ENCODE results near the gene UBE2F.

DNA sequence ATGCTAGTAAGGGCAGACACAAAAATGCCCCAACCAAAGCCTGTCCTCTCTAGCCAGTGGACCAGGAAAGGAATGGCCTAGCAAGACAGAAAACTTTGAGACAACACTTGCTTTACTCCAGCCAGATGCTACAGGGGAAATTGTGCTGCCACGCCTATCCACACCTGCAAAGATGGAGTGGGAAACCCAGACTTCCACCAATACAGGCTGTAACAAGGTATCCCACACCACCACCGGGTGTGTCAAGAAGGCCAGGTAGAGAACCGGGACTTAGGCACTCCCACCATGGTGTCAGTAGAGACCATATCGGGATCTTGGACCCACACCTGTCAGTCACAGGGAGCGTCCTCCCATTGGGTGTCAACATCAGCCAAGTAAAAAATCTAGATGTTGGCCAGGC, 117.1 kb downstream of the UBE2F start:
- TF ChIP-seq, protein P1, sequence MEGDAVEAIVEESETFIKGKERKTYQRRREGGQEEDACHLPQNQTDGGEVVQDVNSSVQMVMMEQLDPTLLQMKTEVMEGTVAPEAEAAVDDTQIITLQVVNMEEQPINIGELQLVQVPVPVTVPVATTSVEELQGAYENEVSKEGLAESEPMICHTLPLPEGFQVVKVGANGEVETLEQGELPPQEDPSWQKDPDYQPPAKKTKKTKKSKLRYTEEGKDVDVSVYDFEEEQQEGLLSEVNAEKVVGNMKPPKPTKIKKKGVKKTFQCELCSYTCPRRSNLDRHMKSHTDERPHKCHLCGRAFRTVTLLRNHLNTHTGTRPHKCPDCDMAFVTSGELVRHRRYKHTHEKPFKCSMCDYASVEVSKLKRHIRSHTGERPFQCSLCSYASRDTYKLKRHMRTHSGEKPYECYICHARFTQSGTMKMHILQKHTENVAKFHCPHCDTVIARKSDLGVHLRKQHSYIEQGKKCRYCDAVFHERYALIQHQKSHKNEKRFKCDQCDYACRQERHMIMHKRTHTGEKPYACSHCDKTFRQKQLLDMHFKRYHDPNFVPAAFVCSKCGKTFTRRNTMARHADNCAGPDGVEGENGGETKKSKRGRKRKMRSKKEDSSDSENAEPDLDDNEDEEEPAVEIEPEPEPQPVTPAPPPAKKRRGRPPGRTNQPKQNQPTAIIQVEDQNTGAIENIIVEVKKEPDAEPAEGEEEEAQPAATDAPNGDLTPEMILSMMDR (IDR thresholded peaks at IDR 0.05; ENCODE audit: borderline replicate concordance, extremely low read depth, low read length, poor library complexity, severe bottlenecking): no peak
- TF ChIP-seq EZH2 (IDR thresholded peaks at IDR 0.05; ENCODE audit: borderline replicate concordance, low read depth, low read length, severe bottlenecking): no peak

All from DND-41 (cell line).